GM19043 (cell line): Measurements from ENCODE around the gene ADIPOQ.
A peak's percentile ranks its signal among the peaks of the same experiment; 100 is the strongest.
"Not testable (repeated sequence)": the region's sequence is repeated elsewhere in the genome, so short reads cannot be mapped to it uniquely, and the experiment has no call there.

ENCODE experiments used
- ATAC-seq: cut with Tn5 transposase; IDR thresholded peaks from one replicate; pipeline ENCODE4 v1.9.1; 2021; ENCODE audit warnings: low read depth; ENCODE audit not compliant: unreplicated experiment

ADIPOQ gene

GRCh38 chr3:186826410-186826975 is 16.0 kb upstream of the ADIPOQ start:
- ATAC-seq, result no peak

- ATAC-seq, result peak; percentile 78
These were observed 15.3 kb upstream of the ADIPOQ start for GRCh38 chr3:186826976-186827857.

- ATAC-seq, result no peak
These were observed 14.2 kb upstream of the ADIPOQ start for GRCh38 chr3:186828340-186828739.

GRCh38 chr3:186831798-186832197 is 10.7 kb upstream of the ADIPOQ start:
- no peak for ATAC-seq

GRCh38 chr3:186832276-186832675 is 10.2 kb upstream of the ADIPOQ start:
- ATAC-seq, result no peak

GRCh38 chr3:186839874-186840641 is 2.5 kb upstream of the ADIPOQ start:
- ATAC-seq, result no peak

GRCh38 chr3:186841620-186842019 is 890 bp upstream of the ADIPOQ start:
- ATAC-seq, result no peak

GRCh38 chr3:186843039-186843432 is 526 bp downstream of the ADIPOQ start:
- no peak for ATAC-seq

GRCh38 chr3:186844908-186845307 is 2.4 kb downstream of the ADIPOQ start:
- ATAC-seq, result no peak

- ATAC-seq, result no peak
These were observed 3.2 kb downstream of the ADIPOQ start for GRCh38 chr3:186845756-186846155.

GRCh38 chr3:186847437-186847836 is 4.9 kb downstream of the ADIPOQ start:
- ATAC-seq, result no peak

GRCh38 chr3:186849374-186849975 is 7.0 kb downstream of the ADIPOQ start:
- peak; percentile 79 for ATAC-seq

GRCh38 chr3:186851835-186852234 is 9.3 kb downstream of the ADIPOQ start:
- ATAC-seq, result not testable (repeated sequence)

GRCh38 chr3:186852994-186853393 is 10.5 kb downstream of the ADIPOQ start:
- ATAC-seq, result no peak

- ATAC-seq, result no peak
These were observed 11.6 kb downstream of the ADIPOQ start for GRCh38 chr3:186854146-186854545.

GRCh38 chr3:186854954-186855353 is 12.4 kb downstream of the ADIPOQ start:
- ATAC-seq, result no peak

GRCh38 chr3:186857743-186858142 is 15.2 kb downstream of the ADIPOQ start:
- no peak for ATAC-seq

- ATAC-seq, result not testable (repeated sequence)
These were observed 22.8 kb downstream of the ADIPOQ start for GRCh38 chr3:186865215-186865853.

GRCh38 chr3:186866095-186866494 is 23.6 kb downstream of the ADIPOQ start:
- ATAC-seq, result not testable (repeated sequence)
